ENCODE results near the gene EBF4.
"Not testable (repeated sequence)": the region's sequence is repeated elsewhere in the genome, so short reads cannot be mapped to it uniquely, and the experiment has no call there.

Gene EBF4

DNA sequence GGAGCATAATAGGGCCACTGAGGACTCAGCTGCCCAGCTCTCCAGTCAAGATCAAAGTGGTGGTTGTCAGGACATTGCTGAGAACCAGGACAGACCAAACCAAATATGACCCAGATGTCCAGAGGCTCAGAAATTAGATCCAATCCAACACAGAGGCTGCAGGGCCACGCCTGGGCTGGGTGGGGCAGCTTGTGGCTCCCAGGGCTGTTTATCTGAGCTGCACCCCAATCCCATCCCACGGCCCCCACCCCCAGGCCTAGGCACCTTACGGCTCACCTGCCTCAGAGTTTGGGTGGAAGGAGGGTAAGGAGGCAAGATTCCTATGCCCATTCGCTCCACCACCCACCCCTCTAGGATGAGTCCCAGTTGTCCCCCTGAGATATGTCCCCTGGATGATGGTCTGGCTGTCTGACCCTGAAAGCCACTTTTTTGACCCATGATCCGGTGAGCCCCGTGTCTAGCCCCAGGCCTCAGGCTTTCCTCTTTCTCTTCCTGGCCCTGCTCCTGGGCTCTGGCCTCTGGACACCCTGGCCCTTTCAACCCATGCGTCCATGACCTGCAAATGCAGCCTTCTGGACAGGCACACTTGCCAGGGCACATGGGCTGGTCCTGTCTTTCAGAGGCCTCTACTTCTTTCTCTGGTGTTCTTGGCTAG lies 67.8 kb downstream of the EBF4 start:
- no peak for DNase-seq

DNA sequence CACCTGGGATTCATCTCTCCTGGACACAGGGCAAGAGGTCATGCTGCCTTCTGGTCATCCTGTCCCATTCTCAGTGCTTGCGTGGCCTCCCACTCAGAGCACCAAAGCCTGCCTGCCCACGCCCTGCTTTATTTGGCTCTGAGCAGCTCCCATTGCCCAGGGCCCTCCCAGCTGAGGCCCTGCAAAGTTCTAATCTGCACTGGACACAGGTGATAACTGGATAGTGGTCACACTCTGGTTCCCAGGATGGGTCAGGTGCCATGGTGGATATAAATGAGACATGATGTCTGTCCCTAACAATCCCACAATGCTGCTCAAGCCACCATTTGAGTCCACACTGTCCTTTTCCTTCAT lies 68.3 kb downstream of the EBF4 start:
- no peak for DNase-seq

GRCh38 chr20:2761885-2762284 lies 69.3 kb downstream of the EBF4 start:
- DNase-seq: no peak

- DNase-seq: no peak
These were observed 70.1 kb downstream of the EBF4 start for GRCh38 chr20:2762578-2763131.

GRCh38 chr20:2763186-2763585 lies 70.6 kb downstream of the EBF4 start:
- DNase-seq: no peak

GRCh38 chr20:2767768-2768631 lies 75.4 kb downstream of the EBF4 start:
- no peak for DNase-seq

GRCh38 chr20:2768632-2769015 lies 76.0 kb downstream of the EBF4 start:
- DNase-seq: no peak

- DNase-seq: not testable (repeated sequence)
These were observed 77.5 kb downstream of the EBF4 start for GRCh38 chr20:2770091-2770490.

DNA sequence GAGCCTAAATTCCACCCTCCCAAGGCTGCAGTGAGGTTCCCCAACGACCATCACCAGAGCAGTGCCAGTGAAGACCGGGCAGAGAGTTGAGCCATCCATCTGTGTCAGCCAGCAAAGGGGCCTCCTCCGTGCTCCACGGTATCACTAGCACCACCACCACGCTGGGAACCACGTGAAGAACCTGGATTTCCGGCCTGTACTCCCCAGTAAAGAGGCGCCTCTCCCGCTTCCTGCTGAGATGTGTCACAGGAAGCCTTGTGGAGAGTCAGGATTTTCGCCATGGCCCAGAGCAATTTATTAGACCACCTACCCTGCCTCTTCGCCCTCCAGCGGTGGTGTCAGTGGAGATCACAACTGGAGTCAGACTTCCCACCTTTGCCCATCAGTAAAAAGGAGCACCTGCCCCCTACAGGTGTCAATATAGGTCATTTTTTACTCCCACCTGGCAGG lies 79.1 kb downstream of the EBF4 start:
- DNase-seq: no peak

GRCh38 chr20:2773812-2774211 lies 81.2 kb downstream of the EBF4 start:
- no peak for DNase-seq

DNA sequence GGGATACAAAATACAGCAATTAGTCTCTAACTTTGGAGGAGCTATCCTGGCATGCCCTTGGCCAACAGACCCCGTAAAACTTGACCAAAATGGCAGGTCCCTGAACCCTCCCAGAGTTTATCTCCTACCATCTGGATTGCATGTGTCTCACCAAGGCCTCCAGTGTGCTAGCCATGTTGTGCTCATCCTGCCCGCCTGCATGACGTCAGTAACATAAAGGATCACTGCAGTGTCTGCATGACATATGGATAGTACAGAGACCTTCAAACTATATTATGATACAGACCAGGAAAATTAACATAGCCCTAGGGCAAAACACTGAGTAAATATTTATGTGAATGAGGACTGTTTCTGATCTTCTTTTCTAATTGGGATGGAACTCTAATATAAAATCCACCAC lies 82.6 kb downstream of the EBF4 start:
- no peak for DNase-seq

DNA sequence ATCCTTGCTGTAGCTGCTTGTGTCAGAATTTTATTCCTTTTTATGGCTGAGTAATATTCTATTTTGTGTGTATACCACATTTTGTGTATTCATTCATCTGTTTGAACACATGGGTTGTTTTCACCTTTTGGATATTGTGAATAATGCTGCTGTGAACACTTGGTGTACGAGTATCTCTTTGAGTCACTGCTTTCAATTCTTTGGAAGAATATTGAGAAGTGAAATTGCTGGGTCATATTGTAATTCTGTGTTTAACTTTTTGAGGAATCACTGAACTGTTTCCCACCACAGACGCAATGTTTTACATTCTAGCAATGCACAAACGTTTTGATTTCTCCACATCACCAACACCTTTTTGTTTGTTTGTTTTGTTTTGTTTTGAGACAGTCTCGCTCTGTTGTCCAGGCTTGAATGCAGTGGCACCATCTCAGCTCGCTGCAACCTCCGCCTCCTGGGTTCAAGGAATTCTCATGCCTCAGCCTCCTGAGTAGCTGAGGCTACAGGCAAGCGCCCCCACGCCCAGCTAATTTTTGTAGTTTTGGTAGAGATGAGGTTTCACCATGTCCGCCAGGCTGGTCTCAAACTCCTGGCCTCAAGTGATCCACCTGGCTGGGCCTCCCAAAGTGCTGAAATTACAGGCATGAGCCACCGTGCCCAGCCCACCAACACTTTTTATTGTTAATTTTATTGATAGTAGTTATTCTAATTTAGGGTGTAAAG lies 86.2 kb downstream of the EBF4 start:
- no peak for DNase-seq

DNA sequence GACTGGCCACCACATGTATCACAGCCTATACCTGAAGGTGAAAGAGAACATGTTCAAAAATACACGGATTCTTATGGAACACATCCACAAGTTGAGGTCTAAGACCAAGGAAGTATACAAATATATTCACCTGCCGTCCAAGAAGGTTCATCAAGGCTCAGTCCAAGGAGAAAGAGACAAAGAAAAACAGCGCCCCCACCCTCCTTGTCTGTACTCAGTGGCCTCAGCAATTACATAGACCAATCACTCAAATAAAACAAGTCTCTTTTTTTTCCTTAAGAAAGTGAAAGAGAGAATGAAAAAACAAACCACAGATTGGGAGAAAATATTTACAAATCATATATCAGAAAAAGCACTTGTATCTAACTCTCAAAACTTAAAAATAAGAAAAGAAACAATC lies 88.4 kb downstream of the EBF4 start:
- no peak for DNase-seq

DNA sequence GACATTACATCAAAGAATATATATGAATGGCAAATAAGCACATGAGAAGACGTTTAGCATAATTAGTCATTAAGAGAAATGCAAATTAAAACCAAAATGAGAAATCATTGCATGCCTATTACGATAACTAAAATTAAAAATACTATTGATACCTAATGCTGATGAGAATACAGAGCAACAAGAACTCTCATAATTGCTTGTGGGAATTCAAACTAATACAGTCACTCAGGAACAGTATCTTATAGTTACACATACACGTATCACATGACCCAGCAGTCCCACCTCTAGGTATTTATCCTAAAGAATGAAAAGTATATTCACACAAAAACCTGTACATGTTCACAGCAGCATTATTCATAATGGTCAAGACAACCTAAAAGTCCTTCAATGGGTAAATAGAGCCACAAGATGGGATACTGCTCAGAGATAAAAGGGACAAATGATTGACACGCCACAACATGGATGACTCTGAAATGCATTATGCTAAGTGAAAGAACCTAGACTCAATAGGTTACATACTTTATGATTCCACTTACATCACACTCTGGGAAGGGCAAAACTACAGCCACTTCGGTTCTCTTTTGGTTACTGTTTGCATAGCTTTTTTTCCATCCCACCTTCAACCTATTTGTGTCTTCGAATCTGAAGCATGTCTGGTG lies 91.5 kb downstream of the EBF4 start:
- DNase-seq: no peak

DNA sequence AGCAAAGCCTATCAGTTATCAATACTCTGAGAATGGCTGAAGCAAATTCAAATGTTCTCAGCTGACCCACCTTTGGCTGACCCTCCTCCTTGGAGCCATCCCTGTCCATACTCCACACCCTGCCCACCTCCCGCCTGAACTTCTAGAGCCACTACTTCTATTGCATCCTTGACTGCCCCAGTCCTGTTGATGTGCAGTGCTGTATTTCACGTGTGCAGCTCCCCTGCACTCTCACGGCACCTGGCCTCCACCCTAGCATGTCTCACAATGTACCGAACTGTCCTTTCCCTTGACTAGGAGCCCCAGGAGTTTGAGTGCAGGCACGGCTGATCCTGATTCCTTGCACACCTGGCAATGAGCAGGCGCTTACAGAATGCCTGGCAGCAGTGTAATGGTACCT lies 100.9 kb downstream of the EBF4 start:
- DNase-seq: no peak

GRCh38 chr20:2794202-2794748 lies 101.7 kb downstream of the EBF4 start:
- DNase-seq: no peak

- DNase-seq: no peak
These were observed 102.4 kb downstream of the EBF4 start for GRCh38 chr20:2794866-2795447.

- no peak for DNase-seq
These were observed 102.9 kb downstream of the EBF4 start for GRCh38 chr20:2795451-2795850.

DNA sequence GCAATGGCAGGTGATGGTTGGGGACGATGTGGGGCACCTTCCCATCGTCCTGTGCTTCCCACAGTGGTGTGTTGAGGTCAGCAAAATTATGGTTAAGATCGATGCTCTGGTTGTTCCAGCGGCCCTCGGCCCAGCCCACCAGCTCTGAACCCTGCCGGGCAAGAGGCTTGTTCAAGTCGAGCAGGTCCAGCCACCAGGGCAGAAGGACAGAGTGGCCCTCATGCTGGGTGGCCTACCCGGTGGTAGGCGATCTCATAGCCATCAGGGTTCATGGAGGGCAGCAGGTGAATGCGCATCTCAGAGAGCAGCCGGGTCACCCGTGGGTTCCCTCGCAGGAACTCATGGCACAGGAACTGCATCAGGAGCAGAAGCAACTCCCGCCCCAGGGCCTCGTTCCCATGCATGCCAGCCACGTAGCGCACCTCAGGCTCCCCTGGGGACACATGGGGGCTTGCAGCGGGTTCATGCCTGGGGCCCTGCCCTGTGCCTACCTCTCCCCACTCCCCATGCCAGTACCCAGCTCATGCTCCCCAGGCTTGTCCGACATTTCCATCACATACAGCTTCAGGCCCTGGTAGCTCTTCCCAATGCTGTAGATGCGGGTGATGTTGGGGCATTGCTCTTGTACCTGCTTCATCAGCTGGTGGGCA lies 103.6 kb downstream of the EBF4 start:
- DNase-seq: no peak

DNA sequence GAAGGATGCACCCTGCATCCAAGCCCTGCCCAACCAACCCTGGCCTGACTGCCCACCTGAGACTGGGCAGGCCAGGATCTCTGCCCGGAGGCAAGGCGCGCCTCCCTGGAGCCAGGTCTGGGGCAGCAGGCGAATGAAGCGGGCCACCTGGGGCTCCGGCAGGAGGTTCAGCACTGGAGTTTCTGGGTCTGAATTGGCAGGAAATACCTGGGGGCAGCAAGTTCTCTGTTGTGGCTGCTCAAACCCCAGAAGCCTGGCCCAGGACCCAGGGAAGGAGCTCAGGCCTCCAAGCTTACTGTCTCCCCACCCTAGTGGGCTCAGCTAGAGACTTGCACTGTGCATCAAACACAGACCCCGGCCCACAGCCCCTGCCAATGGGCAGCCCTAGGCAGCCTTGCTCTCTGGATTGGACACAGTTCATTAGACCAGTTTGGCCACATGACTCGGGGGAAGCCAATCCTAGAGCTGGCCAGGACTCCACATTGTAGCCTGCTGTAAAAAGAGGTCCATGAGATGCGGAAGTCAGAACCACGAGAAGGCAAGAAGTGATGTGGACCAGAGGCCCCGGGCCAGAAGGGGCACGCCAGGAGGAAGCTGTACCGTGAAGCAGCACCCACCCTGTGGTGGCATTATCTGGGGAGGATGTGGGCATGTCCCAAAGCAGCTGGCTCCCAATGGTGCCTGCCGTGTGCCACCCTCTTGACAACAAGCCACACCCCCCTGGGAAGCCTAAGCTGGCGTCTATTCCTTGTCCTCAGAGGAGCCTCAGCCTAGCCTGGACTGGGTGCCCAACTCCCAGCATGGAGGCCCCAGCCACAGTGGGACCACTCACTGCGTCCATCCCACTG lies 104.8 kb downstream of the EBF4 start:
- DNase-seq: no peak
